NCI-H748 treated with DMSO at 0.1 percent for 48 hours (cell line): Measurements from ENCODE around the gene CHCHD6.

Experiments used
- DNase-seq: peaks from one replicate; lab custom pipeline; 2025; lab: John Stamatoyannopoulos, UW

Gene CHCHD6

DNA sequence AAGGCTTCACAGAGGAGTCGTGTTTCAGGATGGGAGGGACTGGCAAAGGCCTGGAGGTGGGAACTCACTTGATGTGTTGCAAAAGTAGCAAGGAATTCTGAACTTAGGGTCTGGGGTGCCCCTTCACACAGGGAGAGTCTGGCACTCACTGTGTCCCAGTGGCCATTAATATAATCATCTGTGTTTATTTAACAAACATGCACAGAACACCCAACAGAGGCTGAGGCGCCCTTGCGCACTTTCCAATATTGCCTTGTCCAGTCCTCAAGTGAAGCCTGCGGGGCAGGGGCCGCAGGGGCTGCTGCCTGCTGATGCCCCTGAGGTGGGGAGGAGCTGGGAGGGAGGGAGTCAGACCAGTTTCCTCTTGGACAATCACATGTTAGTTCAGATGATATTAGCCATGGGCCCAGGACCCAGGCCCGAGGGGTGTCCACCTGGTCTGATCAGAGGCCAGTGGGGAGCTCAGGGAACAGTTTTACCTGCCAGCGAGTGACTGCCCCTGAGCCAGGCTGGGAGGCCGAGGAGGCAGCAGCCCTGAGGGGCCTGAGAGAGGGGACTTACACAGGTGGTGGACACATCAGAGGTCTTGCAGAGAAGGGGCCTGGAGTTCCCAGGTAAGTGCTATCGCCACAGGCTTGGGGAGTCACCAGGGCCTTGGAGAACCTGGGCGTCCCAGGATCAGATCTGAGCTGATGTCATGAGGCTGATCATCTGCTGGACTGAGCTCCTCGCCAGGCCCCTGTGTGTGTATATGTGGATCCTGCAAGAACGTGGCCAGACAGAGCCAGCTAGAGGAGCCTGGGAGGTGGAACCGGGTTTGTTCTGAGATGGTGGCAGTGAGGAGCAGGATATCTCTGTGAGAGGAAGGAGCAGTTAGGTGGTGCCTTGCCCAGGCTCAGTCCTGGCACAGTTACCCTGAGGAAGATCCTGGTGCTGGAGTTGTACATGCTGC is 35.3 kb upstream of the CHCHD6 start:
- no peak for DNase-seq

DNA sequence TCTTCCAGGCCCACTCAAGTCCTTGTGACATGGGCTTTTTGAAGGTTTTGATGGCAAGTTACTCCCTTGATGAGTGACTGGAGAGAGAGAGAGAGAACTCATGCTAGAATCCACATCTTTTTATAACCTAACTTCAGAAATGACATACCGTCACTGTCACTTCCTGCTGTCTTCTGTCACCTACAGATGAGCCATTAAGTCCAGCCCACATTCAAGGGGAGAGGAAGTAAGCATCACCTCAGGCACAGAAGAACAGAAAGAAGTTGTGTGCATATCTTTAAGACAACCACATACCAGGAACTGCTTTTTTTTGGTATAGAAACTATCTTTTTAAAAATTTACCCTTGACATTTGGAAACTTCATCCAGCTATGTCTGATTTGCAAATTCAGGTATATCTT is 32.5 kb upstream of the CHCHD6 start:
- no peak for DNase-seq

DNA sequence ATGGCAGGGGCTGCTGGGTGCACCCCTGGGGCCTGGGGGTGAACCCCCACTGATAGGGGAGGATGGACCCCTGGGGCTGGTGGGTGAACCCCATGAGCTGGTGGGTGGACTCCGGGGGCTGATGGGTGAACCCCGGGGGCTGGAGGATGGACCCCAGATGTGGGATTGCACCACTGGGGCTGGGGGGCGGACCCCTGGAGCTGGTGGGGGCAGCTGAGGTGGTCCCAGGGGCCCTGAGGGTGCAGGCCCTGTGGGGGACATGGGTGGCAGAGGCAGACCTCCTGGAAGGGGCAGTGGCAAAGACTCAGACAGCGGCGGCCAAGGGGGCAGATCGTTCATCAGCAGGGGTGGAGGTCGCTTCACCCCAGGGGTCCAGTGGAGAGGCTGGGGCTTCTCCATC is 31.7 kb upstream of the CHCHD6 start:
- DNase-seq, result no peak

DNA sequence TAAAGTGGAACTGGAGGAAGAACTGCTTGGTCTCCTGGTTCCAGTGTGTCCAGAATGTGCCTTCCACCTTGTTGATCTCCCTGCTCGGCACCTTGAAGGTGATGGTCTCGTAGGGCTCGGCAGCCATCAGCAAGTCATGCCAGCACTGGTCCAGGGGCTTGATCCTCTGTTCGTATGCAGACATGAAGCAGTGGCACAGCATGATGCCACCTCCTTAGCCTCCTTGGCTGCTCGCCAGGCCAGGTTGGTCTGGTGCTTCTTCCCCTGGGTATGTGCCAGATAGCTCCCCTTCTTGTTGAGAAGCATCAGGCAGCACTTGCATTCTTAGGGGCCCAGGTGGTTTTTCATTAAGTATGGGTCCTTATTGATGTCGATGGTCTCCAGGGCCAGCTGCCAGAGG is 31.3 kb upstream of the CHCHD6 start:
- DNase-seq, result no peak

DNA sequence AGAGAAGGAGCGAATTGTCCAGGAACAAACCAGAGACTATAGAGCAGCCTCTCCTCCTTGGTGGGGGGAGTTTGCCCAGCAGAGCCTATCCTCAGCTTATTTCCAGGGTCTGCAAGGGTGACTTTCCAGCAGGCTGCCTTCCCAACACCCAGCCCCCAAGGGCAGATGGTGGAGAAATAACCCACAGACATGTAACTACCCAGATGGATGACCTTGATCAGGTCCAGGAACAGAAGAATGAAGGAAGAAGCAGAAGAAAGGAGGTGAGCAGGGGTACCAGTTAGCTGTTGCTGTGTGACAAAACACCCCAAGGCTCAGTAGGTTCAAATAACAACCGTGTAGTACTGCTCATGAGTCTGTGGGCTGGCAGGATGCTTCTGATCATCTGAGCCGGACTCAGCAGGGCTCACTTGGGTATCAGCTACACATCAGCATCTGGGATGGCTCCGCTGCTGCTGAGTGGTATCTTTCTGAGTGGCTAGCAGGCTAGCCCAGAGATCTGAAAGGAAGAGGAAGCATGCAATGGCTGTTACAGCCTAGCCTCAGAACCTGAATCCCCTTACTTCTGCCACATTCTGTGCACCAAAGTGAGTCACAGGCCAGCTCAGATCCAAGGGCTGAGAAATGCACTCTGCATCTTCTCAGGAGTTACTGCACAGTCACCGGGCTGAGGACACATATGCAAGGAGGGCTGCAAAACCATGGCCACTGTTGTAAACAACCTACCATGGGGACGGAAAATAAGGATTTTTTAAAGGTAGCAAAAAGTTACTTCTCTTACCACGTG is 26.9 kb upstream of the CHCHD6 start:
- no peak for DNase-seq

DNA sequence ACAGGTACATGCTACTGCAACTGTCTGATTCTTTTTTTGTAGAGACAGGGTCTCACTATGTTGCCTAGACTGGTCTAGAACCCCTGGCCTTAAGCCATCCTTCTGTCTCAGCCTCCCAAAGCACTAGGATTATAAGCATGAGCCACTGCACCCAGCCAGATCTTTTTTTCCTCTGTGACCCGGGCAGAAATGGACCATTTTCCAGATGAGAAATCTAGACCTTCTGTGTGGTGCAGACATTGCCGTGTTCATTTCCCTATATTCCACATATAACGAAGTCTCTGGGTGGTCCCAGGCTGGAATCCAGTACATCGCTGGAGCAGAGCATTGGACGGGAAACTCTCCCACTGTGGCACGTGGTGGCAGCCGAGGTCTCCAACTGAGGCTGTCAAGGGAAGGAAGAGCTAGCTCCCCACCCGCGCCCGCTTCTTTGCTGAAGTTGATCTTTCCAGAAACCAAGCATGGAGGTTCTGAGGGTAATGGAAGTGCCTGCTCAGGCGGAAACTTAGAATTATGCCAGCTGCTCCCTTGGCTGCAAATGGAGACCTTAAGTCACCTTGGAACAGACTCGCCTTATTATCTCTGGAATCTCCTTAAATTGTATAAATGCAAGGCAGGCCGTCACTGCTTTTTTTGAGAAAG is 26.1 kb upstream of the CHCHD6 start:
- no peak for DNase-seq

DNA sequence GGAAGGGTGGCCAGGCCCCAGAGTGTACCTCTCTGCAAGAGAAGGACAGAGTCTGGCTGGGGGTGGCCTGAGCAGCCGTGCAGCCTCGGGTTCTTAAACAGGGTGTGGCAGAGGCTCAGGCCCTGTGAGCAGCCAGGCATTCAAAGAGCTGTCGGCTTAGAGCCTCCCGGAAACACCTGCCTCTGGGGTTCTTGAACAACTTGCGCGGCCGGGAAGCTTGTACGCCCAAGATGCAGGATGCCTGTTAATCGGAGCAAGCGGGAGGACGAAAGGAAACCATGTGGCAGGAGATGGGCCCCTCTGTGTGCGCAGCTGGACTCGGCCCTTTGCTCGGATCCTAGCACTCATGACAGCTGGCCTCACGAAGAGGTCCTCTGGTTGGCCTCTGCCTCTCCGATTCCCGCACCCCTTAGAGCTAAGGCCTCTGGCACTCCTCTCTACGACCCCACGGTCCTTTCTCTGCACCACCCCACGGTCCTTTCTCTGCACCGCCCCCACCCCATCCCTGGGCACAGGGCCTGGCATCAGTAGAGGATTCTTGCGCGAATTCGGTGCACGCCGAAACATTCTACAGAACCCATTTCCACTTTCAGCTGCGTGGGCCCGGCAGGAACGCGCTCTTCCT is 25.2 kb upstream of the CHCHD6 start:
- peak; percentile 2 for DNase-seq

DNA sequence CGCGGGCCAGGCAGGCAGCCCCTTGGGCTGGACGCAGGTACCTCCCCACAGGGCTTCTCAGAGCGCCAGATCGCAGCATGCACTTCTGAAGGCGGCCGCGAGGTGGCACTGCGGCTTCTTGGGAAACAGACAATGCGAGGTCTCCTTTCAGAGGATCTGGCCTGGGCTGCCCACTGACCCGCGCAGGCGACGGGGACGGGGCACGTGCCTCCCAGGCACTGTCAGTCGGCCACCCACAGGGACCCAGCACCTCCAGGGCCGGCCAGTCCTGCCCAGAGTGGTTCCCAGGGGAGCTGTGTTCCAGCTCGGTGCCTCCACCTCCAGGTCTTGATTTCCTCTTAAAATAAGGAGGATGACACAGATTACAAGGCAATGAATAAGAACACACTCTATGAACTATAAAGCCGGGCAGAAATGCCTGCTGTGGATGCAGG is 24.7 kb upstream of the CHCHD6 start:
- DNase-seq, result peak; percentile 55

DNA sequence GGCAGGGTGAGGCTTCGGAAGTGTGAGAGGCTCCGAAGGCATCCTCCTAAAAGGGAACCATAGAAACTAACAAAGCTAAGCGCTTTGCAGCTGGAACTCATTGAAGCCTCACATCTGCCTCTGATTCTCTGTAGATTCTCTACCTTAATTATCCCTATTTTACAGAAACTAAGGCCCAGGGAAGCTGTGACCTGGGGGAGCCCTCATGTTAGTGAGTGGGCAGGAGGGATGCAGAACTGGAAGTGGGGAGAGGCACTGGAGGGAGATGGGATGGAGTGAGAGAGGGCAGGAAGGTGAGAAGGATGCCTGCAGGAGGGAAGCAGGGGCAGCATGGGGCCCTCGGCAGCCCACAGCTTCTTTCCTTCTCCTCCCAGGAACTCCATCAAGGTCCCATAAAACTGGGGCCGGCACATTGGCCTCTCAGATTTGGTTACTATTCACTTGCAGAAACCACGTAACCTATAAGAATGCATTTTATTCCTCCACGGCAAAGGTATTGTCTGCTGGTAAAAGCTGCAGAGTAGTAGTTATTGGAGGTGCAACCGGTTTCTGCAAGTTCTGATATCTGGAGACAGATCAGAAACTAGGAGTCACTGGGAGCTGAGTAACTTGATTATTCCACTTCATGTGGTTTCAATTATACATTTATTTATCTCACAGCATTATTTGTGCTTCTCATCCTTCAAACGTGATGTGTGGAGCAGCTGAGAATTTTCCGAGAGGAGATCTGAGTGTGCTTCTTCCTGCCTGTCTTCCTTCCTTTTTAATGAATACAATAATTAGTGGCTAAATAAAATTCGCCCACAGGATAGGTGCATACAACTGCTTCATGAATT is 24.0 kb upstream of the CHCHD6 start:
- DNase-seq, result no peak

DNA sequence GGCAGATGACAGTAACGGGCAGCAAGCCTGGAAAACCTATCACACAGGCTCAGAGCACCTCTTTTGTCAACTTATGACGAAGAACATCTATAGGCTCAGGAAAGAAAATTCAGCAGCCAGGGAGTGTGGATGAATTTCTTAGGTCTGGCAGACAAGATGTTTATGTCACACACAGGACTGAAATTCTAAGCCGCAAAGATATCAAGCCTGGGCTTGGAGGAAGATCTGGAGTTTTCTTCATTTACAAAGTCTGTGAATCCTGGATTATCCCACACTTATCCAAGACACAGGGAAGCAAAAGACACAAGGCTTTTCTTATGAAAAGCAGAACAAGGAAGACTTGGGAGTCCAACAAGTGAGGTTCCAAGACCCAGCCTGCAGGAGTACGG is 23.4 kb upstream of the CHCHD6 start:
- DNase-seq, result no peak

DNA sequence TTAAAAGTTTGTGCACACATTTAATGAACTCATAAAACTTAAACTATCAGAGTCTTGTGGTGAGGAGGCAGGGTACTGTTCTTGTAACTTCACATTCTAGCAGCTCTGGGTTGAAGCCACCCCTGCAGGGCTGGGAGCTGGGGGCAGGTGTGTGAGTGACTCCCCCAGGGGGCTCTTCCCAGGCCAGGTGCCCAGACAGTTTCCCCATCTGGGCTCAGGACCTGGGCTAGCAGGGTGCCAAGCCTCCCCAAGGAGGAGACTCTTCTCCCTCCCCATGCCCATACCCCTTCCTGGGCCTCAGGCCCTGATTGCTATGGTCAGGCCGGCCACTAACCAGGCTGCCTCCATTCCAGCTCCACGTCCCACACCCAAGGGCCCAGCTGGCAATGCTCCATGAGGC is 22.0 kb upstream of the CHCHD6 start:
- no peak for DNase-seq

DNA sequence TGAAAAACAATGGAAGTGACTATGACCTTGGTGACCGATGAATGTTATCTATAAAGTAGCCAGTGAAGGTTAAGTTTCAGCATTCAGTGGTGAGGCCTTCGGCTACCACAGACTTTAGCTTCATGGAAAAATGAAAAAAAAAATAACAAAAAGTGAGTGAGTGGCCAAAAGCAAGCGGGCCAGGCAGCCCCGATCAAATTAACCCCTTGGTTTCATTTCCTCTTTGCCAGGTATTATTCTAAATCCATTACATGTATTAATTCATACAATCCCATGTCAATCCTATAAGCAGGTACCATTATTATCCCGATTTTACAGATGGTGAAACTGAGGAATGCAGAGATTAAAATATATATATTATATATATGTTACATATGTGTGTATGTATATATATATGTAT is 21.0 kb upstream of the CHCHD6 start:
- no peak for DNase-seq

DNA sequence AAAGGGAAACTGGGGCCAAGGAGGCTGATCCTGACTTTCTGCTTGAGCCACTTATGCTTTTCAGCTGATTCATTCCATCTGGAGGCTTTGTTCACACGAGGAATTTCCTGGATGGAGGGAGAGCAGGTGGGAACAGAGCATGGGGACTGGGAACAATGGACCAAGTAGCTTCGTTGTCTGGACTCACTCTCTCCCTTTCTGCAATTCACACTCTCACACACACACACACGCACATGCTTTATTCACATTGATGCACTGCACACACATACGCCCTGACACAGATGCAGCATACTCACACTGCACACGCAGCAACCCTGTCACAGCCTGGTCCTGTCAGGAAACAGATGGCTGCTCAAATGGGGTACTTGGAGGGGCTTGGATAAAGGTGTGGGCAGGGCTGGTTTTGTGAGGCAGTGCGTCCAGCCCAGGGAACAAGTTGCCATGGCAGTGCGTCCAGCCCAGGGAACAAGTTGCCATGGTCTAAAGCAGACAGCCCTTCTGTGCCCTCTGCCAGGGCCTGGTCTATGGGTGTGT is 19.8 kb upstream of the CHCHD6 start:
- DNase-seq, result no peak

DNA sequence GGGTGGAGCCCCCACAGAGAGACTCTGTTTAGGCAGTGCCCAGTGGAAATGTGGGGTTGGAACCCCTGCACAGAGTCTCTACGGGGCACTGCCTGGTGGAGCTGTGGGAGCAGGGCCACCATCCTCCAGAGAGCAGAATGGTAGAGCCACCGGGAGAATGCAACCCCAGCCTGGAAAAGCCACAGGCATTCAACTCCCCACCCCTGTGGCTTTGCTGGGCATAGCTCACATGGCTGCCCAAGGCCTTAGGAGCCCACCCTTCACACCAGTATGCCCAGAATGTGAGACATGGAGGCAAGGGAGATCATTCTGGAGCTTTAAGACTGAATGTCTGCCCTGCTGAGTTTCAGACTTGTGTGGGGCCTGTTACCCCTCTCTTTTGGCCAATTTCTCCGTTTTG is 19.0 kb upstream of the CHCHD6 start:
- no peak for DNase-seq

DNA sequence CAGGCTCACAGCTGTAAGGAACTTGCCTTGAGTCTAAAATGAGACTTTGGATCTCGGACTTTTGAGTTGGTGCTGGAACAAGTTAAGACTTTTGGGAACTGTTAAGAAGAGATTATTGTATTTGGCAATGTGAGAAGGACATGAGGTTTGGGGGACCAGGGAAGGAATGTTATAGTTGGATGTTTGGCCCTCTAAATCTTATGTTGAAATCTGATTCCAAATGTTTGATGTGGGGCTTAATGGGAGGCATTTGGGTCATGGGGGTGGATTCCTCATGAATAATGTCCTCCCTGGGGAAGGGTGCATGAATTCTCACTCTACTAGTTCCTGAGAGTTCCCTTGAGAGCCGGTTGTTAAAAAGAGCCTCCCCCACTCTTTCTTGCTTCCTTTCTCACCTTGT is 18.5 kb upstream of the CHCHD6 start:
- DNase-seq, result no peak

DNA sequence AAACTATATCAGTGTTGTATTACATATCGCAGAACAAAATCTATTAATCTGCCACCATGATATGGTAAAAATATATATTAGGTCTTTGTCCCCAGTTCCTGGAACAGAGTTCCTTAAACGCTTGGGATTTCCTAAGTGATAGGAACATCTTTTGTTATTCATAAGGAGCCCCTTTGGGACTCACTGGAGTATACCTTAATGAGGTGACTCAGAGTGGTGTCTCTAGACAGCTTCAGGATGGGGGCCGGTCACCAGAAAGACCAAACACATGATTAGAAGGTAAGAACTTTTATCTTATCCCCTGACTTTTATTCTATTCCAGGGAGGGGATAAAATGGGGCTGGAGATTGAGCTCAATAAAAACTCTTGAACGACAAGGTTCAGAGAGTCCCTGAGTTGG is 12.3 kb upstream of the CHCHD6 start:
- no peak for DNase-seq

DNA sequence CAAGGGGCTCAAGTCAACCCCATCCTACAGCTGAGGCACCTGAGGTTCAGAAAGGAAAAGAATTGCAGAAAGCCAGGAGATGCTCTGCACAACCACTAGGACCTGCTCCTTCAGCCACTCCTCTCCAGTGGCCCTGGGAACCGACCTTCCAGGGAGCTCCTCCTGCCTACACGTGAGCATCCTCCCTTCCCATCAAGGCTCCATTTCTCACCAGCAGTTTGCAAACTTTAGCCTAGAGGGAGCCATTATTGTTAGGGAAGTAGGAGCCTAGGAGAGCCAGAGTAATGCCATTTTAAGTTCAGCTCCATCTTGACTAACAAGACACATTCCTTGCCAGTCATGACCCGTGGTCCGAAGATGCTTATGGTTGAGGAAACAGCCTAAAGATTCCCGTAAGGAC is 11.2 kb upstream of the CHCHD6 start:
- no peak for DNase-seq

DNA sequence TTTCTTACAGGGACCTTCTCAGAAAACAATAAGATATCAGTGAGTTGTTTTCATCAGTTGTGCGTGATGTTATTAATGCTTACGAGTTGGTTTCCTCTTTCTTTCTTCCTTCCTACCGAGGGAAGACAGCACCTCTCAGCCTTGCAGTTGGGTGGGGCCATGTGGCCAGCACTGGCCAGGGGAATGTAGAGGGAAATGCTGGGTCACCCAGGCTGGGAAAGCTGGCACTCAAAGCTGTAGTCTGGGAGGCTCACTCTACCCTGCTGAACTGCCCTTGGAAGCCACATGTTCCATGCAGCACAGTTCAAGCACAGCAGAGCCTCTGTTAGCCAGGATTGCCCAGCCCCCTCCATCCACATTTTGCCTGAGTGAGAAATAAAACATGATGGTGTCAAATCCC is 10.1 kb upstream of the CHCHD6 start:
- DNase-seq, result no peak

DNA sequence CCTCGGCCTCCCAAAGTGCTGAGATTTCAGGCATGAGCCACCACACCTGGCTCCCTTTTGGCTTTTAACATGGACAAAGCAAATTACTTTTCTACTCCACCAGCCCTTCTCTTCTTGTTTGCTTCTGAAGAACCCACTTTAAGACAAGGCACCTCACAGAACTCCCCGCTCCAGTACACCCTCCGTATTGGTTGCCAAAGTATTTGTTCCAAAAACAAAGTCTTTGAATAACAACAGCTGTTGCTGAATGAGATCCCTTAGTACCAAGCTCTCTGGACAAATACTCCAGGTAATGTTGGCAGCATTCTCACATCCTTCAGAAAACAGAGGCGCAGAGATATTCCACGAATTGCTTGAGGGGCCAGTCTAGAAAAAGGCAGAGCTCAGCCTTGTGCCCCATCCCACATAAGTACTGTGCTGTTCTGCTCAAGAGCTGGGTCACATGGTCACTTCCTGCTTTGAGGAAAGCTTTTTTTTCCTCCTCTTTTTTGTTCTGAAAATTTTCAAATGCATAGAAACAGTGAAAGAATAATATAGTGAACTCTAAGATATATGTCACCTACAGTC is 7.3 kb upstream of the CHCHD6 start:
- DNase-seq, result no peak

DNA sequence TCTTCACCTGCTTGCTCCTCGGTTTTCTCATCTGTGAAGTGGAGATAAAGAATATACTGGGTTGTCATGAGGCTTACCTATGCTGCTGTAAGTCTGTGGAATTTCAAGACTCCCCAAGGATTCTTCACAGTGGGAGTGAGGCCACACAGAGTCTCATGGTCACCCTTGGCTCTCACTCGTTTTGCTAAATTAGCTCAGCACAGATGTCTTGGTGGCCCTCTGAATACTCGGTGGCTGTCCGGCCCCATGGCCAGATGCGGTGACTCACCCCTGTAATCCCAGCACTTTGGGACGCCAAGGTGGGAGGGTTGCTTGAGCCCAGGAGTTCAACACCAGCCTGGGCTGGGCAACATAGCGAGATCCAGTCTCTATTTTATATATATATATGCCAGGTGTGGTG is 5.0 kb upstream of the CHCHD6 start:
- DNase-seq, result no peak
